NOMO-1 treated with dmso at 0.1 percent for 144 hours (cell line): Measurements from ENCODE around the gene SMIM44.
"Not testable (repeated sequence)": the region's sequence is repeated elsewhere in the genome, so short reads cannot be mapped to it uniquely, and the experiment has no call there.

ENCODE experiments used
- DNase-seq: peaks from one replicate; lab custom pipeline; 2025; ENCODE audit not compliant: unreplicated experiment; lab: John Stamatoyannopoulos, UW

Gene SMIM44

DNA sequence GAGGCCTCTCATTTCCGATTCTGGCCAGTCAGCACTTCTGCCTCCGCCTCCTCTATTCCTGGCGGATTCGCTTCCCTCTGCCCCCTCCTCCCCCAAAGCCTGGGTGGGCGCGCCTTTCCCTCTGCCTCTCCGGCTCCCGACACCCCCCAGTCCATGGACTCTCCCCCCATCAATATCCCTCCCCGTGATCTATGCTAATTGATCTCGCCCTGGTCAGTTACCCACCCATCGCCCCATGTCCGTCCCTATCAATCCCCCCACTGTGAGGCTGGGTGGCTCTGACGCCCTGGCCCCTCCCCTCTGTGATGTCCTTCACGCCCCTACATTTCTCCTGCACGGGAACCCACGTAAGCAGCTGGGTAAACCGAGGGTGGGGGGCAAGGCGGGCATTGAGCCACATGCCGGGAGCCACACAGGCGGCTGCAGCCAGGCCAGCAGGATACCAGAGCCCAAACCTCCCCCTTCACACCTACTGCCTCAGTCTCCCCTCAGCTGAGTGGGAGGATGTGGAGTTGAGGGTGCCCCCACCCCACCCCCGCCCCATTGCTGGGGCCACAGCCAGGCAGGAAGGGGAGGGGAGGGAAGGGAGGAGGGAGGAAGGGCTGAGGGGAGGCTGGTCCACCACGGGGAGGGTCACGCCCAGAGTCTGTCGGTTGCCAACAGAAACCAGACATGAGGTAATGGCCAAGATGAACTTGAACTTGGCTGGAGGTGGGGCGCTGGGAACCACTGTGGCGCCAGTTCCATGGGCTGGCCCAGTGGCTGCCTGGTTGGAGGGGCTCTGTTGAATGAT, 24.0 kb downstream of the SMIM44 start:
- DNase-seq = no peak

DNA sequence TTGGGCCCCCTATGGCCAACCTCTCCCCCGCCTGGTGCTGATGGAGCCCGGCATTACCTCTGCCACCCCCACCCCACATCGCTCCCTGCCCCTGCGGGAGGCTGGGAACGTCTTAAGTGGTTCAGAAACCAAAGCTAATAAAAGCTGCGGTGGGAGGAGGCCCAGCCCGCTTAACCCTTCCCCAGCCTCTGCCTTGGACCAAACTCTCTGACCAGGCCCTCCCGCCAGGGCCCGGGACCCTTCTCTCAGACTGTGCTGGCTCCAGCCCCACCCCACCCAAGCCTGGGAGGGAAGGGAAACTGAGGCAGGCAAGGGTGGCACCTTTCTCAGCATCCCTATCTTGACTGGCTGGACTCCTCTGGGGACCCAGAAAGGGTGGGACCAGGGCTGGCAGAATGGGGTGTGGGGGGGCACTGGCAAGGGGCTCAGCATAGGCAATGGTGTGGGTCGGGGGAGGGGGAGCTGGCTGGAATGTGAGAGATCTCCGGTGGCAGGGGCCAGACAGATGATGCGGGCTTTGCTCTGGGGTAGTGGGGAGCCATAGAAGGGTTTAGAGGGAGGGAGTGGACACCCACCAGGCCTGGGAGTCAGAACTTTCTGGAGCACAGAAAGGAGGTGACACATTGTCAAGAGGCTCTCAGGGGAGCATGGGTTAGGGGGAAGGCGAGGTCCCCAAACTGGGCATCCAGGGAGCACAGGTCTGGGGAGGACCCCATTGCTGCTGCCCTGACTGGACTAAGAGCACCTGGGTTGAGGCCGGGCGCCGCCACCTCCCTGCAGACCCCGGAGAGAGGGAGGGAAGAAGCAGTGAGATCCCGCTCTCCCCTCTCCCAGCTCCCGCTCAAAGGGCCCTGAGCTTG, 24.8 kb downstream of the SMIM44 start:
- DNase-seq = no peak

DNA sequence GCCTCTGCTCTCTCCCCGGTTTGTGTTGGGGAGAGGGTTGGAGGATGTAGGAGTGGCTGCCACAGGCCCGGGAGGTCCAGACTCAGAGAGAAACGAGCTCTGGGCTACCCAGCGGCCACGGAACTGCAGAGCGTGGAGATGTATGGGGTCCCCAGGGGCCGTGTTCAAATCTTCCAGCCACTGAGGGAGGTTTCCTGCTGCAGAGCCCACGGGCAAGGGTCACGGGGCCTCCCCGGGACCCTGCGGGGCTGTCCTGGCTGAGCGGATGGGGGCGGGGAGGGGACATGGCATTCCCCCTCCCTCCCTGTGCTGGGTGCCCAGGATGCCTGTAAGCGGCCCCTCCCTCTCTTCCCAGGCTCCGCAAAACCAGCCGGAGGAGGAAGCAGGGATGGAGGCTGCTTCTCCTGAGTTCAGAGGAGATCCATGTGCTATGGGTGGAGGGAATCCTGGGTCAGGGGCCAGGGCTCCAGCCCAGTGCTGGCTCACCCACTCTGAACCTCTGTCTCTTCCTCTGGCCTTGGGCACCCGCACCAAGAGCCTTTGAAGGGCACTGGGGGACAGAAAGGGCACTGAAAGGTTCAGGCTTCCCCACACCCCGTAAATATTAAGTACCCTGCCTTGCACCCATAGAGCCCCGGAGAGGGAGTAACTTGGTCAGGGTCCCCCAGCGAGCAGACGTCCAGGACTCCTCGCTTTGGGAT, 25.6 kb downstream of the SMIM44 start:
- DNase-seq = no peak

DNA sequence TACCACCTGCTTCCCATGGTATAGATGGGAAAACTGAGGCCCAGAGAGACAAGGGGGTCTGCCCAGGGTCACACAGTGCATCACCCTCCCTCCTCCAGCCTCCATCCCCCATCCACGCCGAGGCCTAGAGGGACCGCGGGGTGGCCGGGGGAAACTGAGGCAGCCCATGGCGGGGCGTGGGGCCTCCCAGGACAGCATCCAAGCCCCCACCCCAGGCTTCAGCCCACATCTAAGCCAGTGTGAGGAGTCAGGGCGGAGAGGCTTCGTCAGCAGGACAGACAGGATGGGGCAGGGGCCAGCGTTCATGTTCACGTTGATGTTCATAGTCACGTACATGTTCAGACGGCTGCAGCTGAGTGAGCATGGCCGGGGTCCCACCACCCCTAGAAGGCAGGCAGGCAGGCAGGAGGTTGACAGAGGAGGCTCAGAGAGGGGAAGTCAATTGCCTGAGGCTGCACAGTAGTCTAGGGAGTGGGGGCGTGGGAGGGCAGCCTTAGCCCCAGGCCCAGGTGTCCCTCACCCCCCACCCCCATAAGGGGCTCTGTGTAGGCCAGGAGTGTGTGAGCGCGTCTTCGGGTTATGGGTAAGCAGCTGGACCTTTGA, 26.2 kb downstream of the SMIM44 start:
- no peak for DNase-seq

DNA sequence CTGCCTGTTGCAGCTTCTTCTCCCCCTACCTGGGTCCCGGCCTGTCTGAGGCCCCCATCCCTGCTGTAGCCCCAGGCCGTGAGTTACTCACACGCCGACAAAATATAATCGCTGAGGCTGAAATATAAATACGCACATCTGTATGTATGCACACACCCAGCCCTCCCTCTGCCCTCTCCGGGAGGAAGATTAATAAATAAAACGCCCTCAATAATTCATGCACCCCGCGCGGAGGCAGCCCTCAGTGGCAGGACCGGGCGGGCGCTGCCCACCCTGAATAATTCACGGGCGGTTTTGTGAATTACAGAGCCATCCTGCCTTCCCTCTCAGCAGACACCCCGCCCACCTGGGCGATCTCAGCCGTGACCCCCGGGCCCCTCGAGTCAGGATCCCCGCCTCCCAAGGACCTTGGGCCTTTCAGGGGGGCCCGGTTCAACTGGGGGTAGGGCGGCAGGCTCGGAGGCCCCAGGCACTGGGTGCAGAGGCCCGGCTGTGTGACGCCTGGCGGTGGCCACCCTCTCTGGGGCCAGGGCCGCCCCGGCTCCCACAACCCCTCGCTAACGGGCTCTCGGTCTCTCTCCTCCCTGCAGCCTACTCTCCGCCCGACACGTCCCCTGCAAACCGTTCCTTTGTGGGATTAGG, 27.2 kb downstream of the SMIM44 start:
- DNase-seq = no peak

DNA sequence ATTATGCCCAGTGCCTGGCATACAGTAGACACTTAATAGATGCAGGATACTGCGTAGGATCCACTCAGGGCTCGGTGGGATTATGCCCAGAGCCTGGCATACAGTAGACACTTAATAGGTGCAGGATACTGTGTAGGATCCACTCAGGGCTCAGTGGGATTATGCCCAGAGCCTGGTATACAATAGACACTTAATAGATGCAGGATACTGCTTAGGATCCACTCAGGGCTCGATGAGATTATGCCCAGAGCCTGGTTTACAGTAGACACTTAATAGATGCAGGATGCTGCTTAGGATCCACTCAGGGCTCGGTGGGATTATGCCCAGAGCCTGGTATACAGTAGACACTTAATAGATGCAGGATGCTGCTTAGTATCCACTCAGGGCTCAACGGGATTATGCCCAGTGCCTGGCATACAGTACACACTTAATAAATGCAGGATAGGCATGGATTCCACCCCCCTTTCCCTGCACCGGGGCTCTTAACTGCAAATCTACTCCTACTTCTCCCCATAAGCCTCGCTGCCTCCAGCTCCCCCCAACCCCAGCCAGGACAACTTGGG, 27.8 kb downstream of the SMIM44 start:
- DNase-seq = no peak

DNA sequence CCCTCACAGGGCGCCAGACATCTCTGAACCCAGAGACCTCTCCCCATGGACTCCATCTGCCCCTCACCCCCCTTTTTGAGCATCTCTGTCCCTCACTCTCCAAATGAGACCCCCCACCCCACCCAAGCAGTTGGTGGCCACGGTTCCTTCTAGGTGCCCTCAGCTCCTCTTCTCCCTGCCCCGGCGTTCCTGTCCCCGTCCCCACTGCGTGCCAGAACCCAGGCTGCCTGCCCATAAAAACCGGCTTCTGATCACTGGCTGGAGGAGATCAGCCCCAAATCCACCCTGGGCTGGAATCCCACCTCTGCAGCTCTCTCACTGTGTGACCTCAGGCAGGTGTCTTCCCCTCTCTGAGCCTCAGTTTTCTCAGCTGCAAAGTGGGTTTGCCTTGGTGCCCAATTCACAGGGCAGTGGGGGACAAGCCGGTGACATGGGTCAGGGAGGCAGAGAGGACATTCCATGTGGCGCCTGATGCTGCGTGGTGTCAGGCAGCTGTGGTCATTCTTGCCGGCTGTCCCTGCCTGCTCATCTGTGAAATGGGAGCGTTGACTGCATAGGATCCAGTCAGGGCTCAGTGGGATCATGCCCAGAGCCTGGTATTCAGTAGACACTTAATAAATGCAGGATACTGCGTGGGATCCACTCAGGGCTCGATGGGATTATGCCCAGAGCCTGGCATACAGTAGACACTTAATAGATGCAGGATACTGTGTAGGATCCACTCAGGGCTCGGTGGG, 28.4 kb downstream of the SMIM44 start:
- no peak for DNase-seq

DNA sequence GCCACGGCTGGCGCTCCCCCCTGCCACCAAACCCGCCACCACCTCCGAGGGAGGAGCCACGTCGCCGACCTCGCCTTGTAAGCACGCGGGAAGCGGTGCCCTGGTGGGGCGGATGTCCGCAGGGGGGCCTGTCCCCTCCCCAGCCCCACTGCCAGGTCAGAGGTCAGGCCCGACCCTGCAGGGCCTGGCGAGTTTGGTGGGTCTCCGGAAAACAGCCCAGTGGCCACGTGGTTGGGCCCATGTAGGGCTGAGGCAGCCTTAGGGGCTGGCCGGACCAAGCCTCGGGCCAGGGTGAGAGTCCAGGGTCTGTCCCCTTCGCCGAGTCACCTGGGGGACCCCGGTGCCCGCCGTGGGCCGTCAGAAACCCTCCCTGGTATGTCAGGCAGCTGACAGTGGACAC, 29.4 kb downstream of the SMIM44 start:
- DNase-seq = no peak

DNA sequence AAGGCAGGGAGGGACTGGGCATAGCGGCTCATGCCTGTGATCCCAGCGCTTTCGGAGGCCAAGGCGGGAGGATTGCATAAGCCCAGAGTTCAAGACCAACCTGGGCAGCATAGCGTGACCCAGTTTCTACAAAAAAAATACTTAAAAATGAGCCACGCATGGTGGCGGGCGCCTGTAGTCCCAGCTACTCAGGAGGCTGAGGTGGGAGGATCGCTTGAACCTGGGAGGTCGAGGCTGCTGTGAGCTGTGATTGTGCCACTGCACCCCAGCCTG, 30.4 kb downstream of the SMIM44 start:
- DNase-seq = not testable (repeated sequence)

DNA sequence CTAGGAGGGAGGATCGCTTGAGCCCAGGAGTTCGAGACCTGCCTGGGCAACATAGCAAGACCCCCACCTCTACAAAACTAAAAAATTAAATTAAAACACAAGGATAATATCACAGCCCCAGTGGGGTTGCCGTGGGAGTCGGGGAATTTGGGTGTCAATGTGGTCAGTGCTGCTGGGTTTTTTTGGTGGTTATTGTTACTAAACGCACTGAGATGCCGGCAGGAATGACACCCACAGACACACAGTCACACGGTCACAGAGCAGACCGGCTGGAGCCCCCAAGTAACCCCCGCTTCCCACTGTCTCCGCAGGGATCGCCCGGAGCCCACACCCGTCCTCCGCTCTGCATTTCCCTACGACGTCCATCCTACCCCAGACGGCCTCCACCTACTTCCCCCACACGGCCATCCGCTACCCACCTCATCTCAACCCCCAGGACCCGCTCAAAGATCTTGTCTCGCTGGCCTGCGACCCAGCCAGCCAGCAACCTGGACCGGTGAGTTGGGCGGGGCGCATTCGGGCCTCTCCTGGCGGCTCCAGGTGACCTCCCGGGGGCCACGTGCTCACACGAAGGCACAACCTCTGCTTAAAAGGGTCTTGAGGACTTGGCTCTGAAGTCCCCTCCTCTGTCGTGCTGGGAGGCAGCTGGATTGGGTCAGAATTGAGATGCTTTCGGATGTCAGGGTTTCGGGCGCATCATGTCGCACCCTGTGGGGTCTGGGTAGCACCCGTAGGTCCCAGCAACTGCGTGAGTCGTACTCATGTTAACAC, 30.9 kb downstream of the SMIM44 start:
- DNase-seq = no peak

DNA sequence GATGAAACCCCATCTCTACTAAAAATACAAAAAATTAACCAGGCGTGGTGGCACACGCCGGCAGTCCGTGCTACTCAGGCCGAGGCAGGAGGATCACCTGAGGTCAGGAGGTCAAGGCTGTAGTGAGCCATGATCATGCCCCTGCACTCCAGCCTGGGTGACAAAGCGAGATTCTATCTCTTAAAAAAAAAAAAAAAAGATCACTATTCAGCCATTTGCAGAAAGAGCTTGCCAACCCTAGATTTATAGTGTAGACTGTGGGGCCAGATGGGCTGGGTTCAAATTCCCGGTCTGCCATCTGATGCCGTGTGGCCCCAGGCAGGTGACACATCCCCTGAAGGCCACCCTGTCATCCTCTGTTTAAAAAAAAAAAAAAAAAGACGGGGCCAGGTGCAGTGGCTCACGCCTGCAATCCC, 31.8 kb downstream of the SMIM44 start:
- DNase-seq = no peak

DNA sequence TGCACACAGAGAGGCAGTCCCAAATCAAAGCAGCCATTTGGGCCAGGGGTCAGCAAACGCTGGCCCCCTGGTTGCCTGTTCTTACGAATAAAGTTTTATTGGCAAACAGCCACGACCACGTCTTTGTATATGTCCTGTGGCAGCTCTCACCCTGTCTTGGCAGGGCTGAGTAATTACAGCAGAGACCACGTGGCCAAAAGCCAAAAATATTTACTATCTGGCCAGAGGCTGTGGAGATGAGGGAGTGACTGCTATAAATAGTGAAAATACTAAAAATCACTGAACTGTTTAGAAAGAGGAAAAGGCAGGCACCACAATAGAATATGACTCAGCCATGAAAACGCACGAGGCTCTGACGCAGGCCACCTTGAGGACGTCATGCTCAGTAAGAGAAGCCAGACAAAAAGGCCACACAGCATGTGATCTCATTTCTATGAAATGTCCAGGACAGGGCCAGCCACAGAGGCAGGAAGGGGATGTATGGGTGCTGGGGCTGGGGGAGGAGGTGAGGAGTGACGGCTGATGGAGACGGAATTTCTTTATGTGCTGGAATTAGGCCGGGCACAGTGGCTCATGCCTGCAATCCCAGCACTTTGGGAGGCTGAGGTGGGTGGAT, 32.3 kb downstream of the SMIM44 start:
- no peak for DNase-seq

DNA sequence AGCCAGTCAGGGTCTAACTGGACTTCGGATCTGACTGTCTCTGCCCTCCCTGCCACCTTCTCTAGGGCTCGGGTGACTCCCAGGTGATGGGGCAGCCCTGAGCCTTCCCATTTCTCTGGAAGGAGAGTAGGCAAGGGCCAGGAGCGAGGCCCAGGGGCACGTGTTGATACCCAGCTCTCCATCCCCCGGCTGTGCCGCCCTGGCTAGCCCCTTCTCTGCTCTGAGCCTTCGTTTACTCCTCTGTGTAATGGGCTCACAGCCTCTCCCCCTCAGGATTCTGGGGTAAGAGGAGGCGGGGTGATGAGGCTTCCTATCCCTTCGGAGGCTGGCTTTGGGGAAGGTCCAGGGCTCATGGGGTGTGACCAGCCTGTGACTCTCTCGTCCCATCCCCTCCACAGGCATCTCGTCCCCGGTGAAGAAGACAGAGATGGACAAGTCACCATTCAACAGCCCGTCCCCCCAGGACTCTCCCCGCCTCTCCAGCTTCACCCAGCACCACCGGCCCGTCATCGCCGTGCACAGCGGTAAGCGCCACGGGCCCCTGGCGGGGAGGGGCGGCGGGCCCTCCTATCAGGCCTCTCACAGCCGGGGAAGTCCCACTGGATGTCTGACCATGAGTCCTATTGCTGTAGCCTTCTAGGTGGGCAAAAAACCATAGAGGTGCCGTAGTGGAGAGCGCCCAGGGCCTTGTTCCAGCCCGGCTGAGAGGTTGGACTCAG, 34.5 kb downstream of the SMIM44 start:
- no peak for DNase-seq

DNA sequence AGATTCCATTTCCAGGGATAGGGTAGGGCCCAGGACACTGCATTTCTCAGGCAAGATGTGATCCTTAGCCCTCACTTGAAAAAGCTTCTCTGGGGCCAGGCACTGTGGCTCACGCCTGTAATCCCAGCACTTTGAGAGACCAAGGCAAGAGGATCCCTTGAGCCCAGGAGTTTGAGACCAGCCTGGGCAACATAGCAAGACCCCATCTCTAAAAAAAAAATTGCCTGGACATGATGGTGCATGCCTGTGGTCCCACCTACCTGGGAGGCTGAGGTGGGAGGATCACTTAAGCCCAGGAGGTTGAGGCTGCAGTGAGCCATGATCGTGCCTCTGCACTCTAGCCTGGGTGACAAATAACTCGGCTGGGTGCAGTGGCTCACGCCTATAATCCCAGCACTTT, 36.6 kb downstream of the SMIM44 start:
- DNase-seq = not testable (repeated sequence)

DNA sequence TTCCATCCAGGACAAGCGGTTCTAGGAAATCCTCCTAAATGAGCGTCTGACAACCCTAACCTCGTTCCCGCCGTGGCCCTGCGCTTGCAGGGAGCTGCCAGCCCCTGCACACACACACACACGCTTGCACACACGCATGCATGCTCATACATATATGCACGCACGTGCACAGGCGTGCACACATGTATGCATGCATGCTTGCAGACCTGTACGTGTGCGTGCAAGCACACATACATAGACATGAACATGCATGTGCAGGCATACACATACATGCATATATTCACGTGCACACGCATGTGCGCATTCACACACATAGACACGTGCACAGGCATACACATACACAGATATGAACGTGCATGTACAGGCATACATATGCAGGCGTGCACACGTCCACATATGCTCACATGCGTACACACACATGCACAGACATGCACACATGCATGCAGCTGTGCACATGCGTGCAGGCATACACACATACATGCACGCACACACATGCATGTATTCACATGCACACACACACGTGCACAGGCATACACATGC, 38.5 kb downstream of the SMIM44 start:
- DNase-seq = no peak

DNA sequence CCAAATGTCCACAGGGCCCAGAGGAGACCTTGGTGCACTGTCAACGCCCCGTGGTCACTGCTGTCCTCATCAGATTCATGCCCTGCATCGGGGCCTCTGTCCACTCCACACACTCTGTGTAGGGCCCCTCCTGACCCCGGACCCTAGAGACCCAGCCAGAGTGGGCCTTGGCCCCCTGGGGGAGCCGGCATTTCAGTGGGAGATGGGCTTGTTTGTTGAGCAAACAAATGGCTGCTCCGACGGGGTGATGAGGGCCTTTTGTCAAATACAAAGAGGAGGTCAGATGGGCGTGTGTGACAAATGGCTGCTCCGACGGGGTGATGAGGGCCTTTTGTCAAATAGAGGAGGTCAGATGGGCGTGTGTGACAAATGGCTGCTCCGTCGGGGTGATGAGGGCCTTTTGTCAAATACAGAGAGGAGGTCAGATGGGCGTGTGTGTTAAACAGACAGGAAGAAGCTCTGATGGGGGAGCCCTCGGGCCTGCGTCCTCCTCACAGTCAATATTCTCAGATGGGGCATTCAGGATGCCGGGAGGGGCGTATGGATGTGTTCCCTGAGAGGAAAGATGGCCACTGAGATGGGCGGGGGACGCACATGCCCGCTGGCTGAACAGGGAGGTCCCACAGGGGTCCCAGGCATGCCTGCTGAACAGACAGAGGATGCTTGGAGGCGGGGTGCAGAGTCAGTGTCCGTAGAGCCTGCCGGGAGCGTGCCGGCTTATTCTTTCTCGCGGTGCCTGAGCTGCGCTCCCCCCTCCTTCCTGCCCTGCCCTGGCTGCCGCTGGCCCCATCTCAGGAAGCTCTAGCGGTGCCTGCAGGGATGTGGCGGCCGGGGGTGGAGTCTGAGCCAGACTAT, 39.2 kb downstream of the SMIM44 start:
- no peak for DNase-seq

DNA sequence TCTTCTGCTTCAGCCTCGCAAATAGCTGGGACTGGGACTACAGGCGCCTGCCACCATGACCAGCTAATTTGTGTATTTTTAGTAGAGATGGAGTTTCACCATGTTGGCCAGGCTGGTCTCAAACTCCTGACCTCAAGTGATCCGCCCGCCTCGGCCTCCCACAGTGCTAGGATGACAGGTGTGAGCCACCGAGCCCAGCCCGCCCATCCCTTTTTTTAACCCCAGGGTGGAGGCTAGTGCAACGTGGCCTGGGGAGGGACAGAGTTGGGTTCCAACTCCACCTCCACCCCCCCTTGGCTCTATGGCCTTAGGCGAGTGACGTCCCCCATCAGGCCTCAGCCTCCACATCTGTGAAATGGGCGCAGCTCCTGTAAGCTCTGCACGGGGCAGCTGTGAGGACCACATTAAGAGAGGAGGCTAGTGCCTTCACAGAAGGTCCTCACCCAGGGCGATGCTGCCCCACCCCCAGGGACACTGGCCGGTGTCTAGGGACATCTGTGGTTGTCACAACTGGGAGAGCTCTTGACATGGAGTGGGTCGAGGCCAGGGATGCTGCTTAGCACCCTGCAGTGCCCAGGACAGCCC, 40.7 kb downstream of the SMIM44 start:
- no peak for DNase-seq
